IMR-90 (cell line): ENCODE results near the gene SLC8A1. TPM values are rescaled to one million over a fixed set of nuclear protein-coding genes. Genes with fewer than 3 reads are reported as not detected.
A peak's percentile ranks its signal among the peaks of the same experiment; 100 is the strongest.

Experiments used
- ATAC-seq: fragments of 200-7000 bp; cut with Tn5 transposase; 2 replicates; pipeline ENCODE4 v1.9.1; 2020; ENCODE audit warnings: low read depth, mild to moderate bottlenecking, moderate library complexity
- BruUV-seq: library from RNA; stranded (reverse); fragments of 400-500 nt; replicated peaks from 2 replicates; lab custom pipeline; 2021; lab: Mats Ljungman, UMichigan
- CTCF ChIA-PET: fragments of 300-600 bp; formaldehyde crosslinking; extraction: SDS; loops from one replicate; lab custom pipeline; 2021; ENCODE audit warnings: antibody characterized with exemption; lab: Yijun Ruan, JAX
- POLR2A ChIA-PET: fragments of 300-600 bp; sonication (Branson Sonifier 250); formaldehyde crosslinking; loops from one replicate; lab custom pipeline; 2022; ENCODE audit warnings: antibody characterized with exemption; ENCODE audit not compliant: unreplicated experiment; lab: Charles Lee
- DNase-seq: peaks from one replicate; pipeline ENCODE4 v3.0.0; 2013
- H2AFZ ChIP-seq: replicated peaks from 2 replicates; pipeline ENCODE3; 2013; ENCODE audit warnings: low read length, mild to moderate bottlenecking; ENCODE audit not compliant: poor library complexity
- H2AK5ac ChIP-seq: 2 replicates; pipeline ENCODE4 v1.6.1; 2013; ENCODE audit warnings: low read depth, low read length, inconsistent platforms
- H2AK9ac ChIP-seq: replicated peaks from 2 replicates; pipeline ENCODE3; 2013; ENCODE audit warnings: mild to moderate bottlenecking, low read depth, low read length, moderate library complexity; ENCODE audit not compliant: poor library complexity
- H2BK120ac ChIP-seq: 2 replicates; pipeline ENCODE4 v1.6.1; 2013; ENCODE audit warnings: low read depth, low read length, inconsistent platforms
- H2BK15ac ChIP-seq: 3 replicates; pipeline ENCODE4 v1.6.1; 2013; ENCODE audit warnings: low read depth, low read length, inconsistent platforms
- H2BK20ac ChIP-seq: 2 replicates; pipeline ENCODE4 v1.6.1; 2013; ENCODE audit warnings: low read depth, mild to moderate bottlenecking, inconsistent platforms, low read length, moderate library complexity
- H2BK5ac ChIP-seq: 2 replicates; pipeline ENCODE4 v1.6.1; 2013; ENCODE audit warnings: mild to moderate bottlenecking, low read depth, low read length, inconsistent platforms; ENCODE audit not compliant: poor library complexity, severe bottlenecking
- H3K14ac ChIP-seq: replicated peaks from 2 replicates; pipeline ENCODE4 v1.6.1; 2013; ENCODE audit warnings: low read depth, low read length, inconsistent platforms
- H3K18ac ChIP-seq: 2 replicates; pipeline ENCODE4 v1.6.1; 2013; ENCODE audit warnings: low read depth, low read length, control low read depth
- H3K23ac ChIP-seq: 2 replicates; pipeline ENCODE4 v1.6.1; 2013; ENCODE audit warnings: low read depth, low read length, inconsistent platforms
- H3K27ac ChIP-seq: 2 replicates; pipeline ENCODE4 v1.5.1; 2013; ENCODE audit warnings: mild to moderate bottlenecking, control low read depth, low read length; ENCODE audit not compliant: insufficient read depth
- H3K27me3 ChIP-seq: 2 replicates; pipeline ENCODE4 v1.6.1; 2013; ENCODE audit warnings: low read length; ENCODE audit not compliant: control insufficient read depth, insufficient read depth
- H3K36me3 ChIP-seq: 2 replicates; pipeline ENCODE4 v1.6.1; 2013; ENCODE audit warnings: low read length, mixed read lengths; ENCODE audit not compliant: control insufficient read depth, insufficient read depth
- H3K4ac ChIP-seq: 2 replicates; pipeline ENCODE4 v1.6.1; 2013; ENCODE audit warnings: low read depth, low read length, inconsistent platforms
- H3K4me1 ChIP-seq: 2 replicates; pipeline ENCODE4 v1.6.1; 2013; ENCODE audit warnings: low read length, mixed read lengths; ENCODE audit not compliant: control insufficient read depth, insufficient read depth
- H3K4me2 ChIP-seq: 2 replicates; pipeline ENCODE4 v1.6.1; 2013; ENCODE audit warnings: low read depth, mild to moderate bottlenecking, control low read depth, low read length, moderate library complexity
- H3K4me3 ChIP-seq: 2 replicates; pipeline ENCODE4 v1.5.1; 2013; ENCODE audit warnings: low read depth, mild to moderate bottlenecking, control low read depth, low read length, moderate library complexity; ENCODE audit not compliant: insufficient read depth
- H3K56ac ChIP-seq: 2 replicates; pipeline ENCODE4 v1.6.1; 2013; ENCODE audit warnings: low read length, inconsistent platforms; ENCODE audit not compliant: insufficient read depth; ENCODE audit errors: extremely low read depth
- H3K79me1 ChIP-seq, 2 experiments: 2 replicates each; pipeline ENCODE4 v1.6.1; 2013; ENCODE audit warnings: low read length in 2 of 2, inconsistent platforms in 1 of 2, low read depth in 1 of 2
- H3K9ac ChIP-seq: 2 replicates; pipeline ENCODE4 v1.6.1; 2013; ENCODE audit warnings: low read depth, low read length, control low read depth
- H3K9me1 ChIP-seq: 2 replicates; pipeline ENCODE4 v1.6.1; 2013; ENCODE audit warnings: low read length, inconsistent platforms; ENCODE audit not compliant: insufficient read depth
- H3K9me3 ChIP-seq: 2 replicates; pipeline ENCODE4 v1.6.1; 2013; ENCODE audit warnings: low read length; ENCODE audit not compliant: control insufficient read depth, insufficient read depth
- H4K20me1 ChIP-seq: 2 replicates; pipeline ENCODE4 v1.6.1; 2013; ENCODE audit warnings: low read length, inconsistent platforms; ENCODE audit not compliant: insufficient read depth
- H4K5ac ChIP-seq: 2 replicates; pipeline ENCODE4 v1.6.1; 2013; ENCODE audit warnings: mild to moderate bottlenecking, low read depth, low read length, control low read depth
- H4K8ac ChIP-seq, 2 experiments: 2 replicates each; pipeline ENCODE4 v1.6.1; 2013; ENCODE audit warnings: low read depth in 2 of 2, low read length in 2 of 2, control low read depth in 1 of 2, inconsistent platforms in 1 of 2
- H4K91ac ChIP-seq: 2 replicates; pipeline ENCODE4 v1.6.1; 2013; ENCODE audit warnings: low read depth, low read length, inconsistent platforms; ENCODE audit not compliant: insufficient read depth
- BHLHE40 ChIP-seq: fragments of 150-350 bp; IDR thresholded peaks from 2 replicates; pipeline ENCODE4 v1.6.1; 2016; ENCODE audit warnings: mild to moderate bottlenecking, low read depth, low read length
- CHD1 ChIP-seq: IDR thresholded peaks from 2 replicates; pipeline ENCODE4 v1.6.1; 2012; ENCODE audit warnings: low read depth, low read length, improper control_type of control experiment
- FOS ChIP-seq: fragments of 150-350 bp; IDR thresholded peaks from 2 replicates; pipeline ENCODE4 v1.6.1; 2016; ENCODE audit warnings: low read depth, low read length
- MAFK ChIP-seq: IDR thresholded peaks from 2 replicates; pipeline ENCODE4 v1.6.1; 2012; ENCODE audit warnings: low read depth, low read length, improper control_type of control experiment
- MAZ ChIP-seq: IDR thresholded peaks from 2 replicates; pipeline ENCODE4 v1.6.1; 2012; ENCODE audit warnings: low read depth, mild to moderate bottlenecking, low read length, improper control_type of control experiment, moderate library complexity, borderline replicate concordance
- MXI1 ChIP-seq: IDR thresholded peaks from 2 replicates; pipeline ENCODE4 v1.6.1; 2012; ENCODE audit warnings: low read depth, mild to moderate bottlenecking, low read length, moderate library complexity, borderline replicate concordance
- NFE2L2 ChIP-seq: fragments of 150-350 bp; IDR thresholded peaks from 2 replicates; pipeline ENCODE4 v1.6.1; 2016; ENCODE audit warnings: low read depth, mild to moderate bottlenecking, low read length
- POLR2A ChIP-seq: IDR thresholded peaks from 2 replicates; pipeline ENCODE4 v1.6.1; 2012; ENCODE audit warnings: mild to moderate bottlenecking, low read depth, low read length
- RAD21 ChIP-seq: IDR thresholded peaks from 2 replicates; pipeline ENCODE4 v1.6.1; 2012; ENCODE audit warnings: low read length, improper control_type of control experiment
- RFX5 ChIP-seq: IDR thresholded peaks from 2 replicates; pipeline ENCODE4 v1.8.0; 2012; ENCODE audit warnings: low read depth, mild to moderate bottlenecking, low read length, moderate library complexity
- WGBS, 2 experiments: methylation state at CpG; one replicate each; pipeline versions ENCODE4 v1.1.5 to v1.1.7; 2013; ENCODE audit warnings: missing lambda C conversion rate in 2 of 2; ENCODE audit not compliant: insufficient read length in 1 of 2; ENCODE audit errors: extremely low coverage in 2 of 2; 5-methylcytosine and 5-hydroxymethylcytosine counted together
- dilution Hi-C: fragments of 300-500 bp; cut with HindIII; formaldehyde crosslinking; loops from one replicate; pipeline ENCODE4 v1.14.3; 2018; ENCODE audit warnings: low sequenced_read_pairs; ENCODE audit not compliant: unreplicated experiment
- in situ Hi-C: fragments of 300-500 bp; cut with MboI; formaldehyde crosslinking; loops from 3 replicates; pipeline ENCODE4 v1.14.3; 2019; ENCODE audit warnings: low sequenced_read_pairs, inconsistent platforms, mixed read lengths
- intact Hi-C: fragments of 100-400 bp; cut with micrococcal nuclease; formaldehyde crosslinking; loops from 2 replicates; pipeline ENCODE4 v1.10.0; 2022
- polyA plus RNA-seq, 3 experiments: library from polyadenylated mRNA; depleted of rRNA; stranded (reverse); fragments of >200 nt; gene quantifications; 2 replicates each; pipeline ENCODE4 v1.2.3, GENCODE V29; 2012; ENCODE audit warnings: low replicate concordance in 1 of 3
- total RNA-seq: library from RNA; depleted of rRNA; stranded (reverse); fragments of >200 nt; gene quantifications from 2 replicates; pipeline ENCODE4 v1.2.3, GENCODE V29; 2012
- TF ChIP-seq, protein P1 (sequence below): fragments of 150-350 bp; IDR thresholded peaks from 2 replicates; pipeline ENCODE4 v1.6.1; 2017; ENCODE audit warnings: mild to moderate bottlenecking, antibody characterized with exemption, low read length, low read depth
- TF ChIP-seq, protein P2 (sequence below): conservative IDR thresholded peaks from 2 replicates; pipeline ENCODE4 v1.5.1; 2012; ENCODE audit warnings: mild to moderate bottlenecking, low read depth, low read length, improper control_type of control experiment

Gene SLC8A1
- total and polyA plus RNA-seq, 2 of the 4 experiments (the other 2 are of a cell fraction) = 7.7 to 57.0 TPM

DNA sequence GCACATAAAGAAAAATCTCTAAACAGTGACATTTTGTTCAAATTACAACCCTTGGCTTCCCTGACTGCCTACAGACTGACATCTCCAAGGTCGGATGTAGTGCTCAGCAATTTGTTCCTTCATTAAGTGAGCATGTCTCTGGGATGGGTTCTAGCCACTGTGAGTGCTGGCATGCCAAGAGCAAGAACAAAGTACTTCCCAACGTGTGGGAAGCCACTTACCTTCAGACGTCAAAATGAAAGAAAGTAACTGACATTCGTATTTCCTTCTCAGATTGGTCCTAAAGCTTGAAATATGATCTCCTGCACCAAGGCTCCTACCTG, 193.8 kb downstream of the SLC8A1 start:
- Histone ChIP-seq H2BK5ac (no peak overlapping the region), H3K9me1 (no peaks in the 10 kb centered on the region), H3K56ac (no peak overlapping the region), H3K9ac (no peak overlapping the region), H2AK5ac (no peak overlapping the region), H3K36me3 (0 out of 2 replicates have a peak, but pooled peaks cover 1% of the 10 kb centered on the region), H3K27me3 (no peaks in the 10 kb centered on the region), H4K91ac (no peak overlapping the region), H4K8ac (no peak overlapping the region), H3K23ac (no peak overlapping the region), H2AFZ (no peak overlapping the region), H3K79me1 (peaks cover 4 to 5% of the 10 kb centered on the region in 2 experiments; a peak in 2 of 4 replicates), H2BK120ac (no peak overlapping the region), H3K9me3 (no peaks in the 10 kb centered on the region), H4K5ac (no peak overlapping the region), H3K4me2 (no peak overlapping the region), H3K4me3 (no peak overlapping the region), H2BK15ac (no peak overlapping the region), H3K14ac (no peak overlapping the region), H2BK20ac (no peak overlapping the region), H3K18ac (no peak overlapping the region), H4K20me1 (no peaks in the 10 kb centered on the region), H3K4ac (0 out of 2 replicates have a peak overlapping the region, but pooled peaks have one; percentile 9), H3K27ac (no peak overlapping the region), H2AK9ac (no peak overlapping the region), H3K4me1 (peaks cover 6% of the 10 kb centered on the region)
- no peak for ATAC-seq
- ChIA-PET CTCF (no interaction called here), POLR2A (no interaction called here)
- in situ Hi-C loops (no loop called here), intact Hi-C loops (no loop called here), dilution Hi-C loops (no loop called here)
- WGBS, 2 experiments = 88% methylated on average over 3 of the region's 4 CpGs; no CpG with 5 or more reads in 1 of the 2 experiments
- no peak for DNase-seq
- TF ChIP-seq CHD1 (no peak), FOS (no peak), MAFK (no peak), POLR2A (no peak), MXI1 (no peak), RFX5 (no peak), BHLHE40 (no peak), NFE2L2 (no peak), RAD21 (no peak), MAZ (no peak)
- TF ChIP-seq, protein P1, sequence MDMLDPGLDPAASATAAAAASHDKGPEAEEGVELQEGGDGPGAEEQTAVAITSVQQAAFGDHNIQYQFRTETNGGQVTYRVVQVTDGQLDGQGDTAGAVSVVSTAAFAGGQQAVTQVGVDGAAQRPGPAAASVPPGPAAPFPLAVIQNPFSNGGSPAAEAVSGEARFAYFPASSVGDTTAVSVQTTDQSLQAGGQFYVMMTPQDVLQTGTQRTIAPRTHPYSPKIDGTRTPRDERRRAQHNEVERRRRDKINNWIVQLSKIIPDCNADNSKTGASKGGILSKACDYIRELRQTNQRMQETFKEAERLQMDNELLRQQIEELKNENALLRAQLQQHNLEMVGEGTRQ = no peak
- TF ChIP-seq, protein P2, sequence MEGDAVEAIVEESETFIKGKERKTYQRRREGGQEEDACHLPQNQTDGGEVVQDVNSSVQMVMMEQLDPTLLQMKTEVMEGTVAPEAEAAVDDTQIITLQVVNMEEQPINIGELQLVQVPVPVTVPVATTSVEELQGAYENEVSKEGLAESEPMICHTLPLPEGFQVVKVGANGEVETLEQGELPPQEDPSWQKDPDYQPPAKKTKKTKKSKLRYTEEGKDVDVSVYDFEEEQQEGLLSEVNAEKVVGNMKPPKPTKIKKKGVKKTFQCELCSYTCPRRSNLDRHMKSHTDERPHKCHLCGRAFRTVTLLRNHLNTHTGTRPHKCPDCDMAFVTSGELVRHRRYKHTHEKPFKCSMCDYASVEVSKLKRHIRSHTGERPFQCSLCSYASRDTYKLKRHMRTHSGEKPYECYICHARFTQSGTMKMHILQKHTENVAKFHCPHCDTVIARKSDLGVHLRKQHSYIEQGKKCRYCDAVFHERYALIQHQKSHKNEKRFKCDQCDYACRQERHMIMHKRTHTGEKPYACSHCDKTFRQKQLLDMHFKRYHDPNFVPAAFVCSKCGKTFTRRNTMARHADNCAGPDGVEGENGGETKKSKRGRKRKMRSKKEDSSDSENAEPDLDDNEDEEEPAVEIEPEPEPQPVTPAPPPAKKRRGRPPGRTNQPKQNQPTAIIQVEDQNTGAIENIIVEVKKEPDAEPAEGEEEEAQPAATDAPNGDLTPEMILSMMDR = no peak
- no TSS peak for BruUV-seq
